Kidney (tissue), 14 donors: ENCODE results near the gene CER1. TPM values are rescaled to one million over a fixed set of nuclear protein-coding genes. Genes with fewer than 3 reads are reported as not detected.

Experiments
- DNase-seq, 5 donors: peaks; one replicate each; pipeline ENCODE4 v3.0.0-alpha.2; 2013 to 2020
- FAIRE-seq: peaks from 2 replicates; lab custom pipeline; 2012; peaks lifted over from hg19 to GRCh38; lab: Jason Lieb, UNC
- H3K27ac ChIP-seq, 2 donors: one replicate each; pipeline ENCODE4 v1.7.0; 2013; ENCODE audit warnings: low read depth in 2 of 2, low read length in 2 of 2, inconsistent platforms in 1 of 2
- H3K27me3 ChIP-seq: one replicate; pipeline ENCODE4 v1.7.1; 2013; ENCODE audit warnings: low read length, inconsistent platforms; ENCODE audit not compliant: control insufficient read depth, insufficient read depth
- H3K36me3 ChIP-seq, 3 donors: one replicate each; pipeline versions ENCODE4 v1.7.0 to v1.7.1; 2013; ENCODE audit warnings: low read length in 3 of 3, control low read depth in 1 of 3, inconsistent platforms in 1 of 3; ENCODE audit not compliant: insufficient read depth in 3 of 3, control insufficient read depth in 2 of 3
- H3K4me1 ChIP-seq, 3 donors: one replicate each; pipeline versions ENCODE4 v1.7.0 to v1.7.1; 2013; ENCODE audit warnings: low read length in 3 of 3, inconsistent platforms in 1 of 3, low read depth in 1 of 3; ENCODE audit not compliant: control insufficient read depth in 2 of 3, insufficient read depth in 2 of 3
- H3K4me3 ChIP-seq, 3 donors: one replicate each; pipeline versions ENCODE4 v1.7.0 to v1.8.1; 2013; ENCODE audit warnings: low read length in 3 of 3, control low read depth in 1 of 3, inconsistent platforms in 1 of 3
- H3K9ac ChIP-seq, 3 donors: one replicate each; pipeline versions ENCODE4 v1.7.0 to v1.7.1; 2013; ENCODE audit warnings: low read length in 3 of 3, control low read depth in 1 of 3, inconsistent platforms in 1 of 3
- H3K9me3 ChIP-seq, 3 donors: one replicate each; pipeline versions ENCODE4 v1.7.0 to v1.7.1; 2013; ENCODE audit warnings: low read length in 3 of 3, control low read depth in 1 of 3, inconsistent platforms in 1 of 3; ENCODE audit not compliant: control insufficient read depth in 2 of 3, insufficient read depth in 1 of 3
- intact Hi-C: fragments of 100-400 bp; cut with DNase I; formaldehyde crosslinking; loops from one replicate; pipeline ENCODE4 v1.11.1; 2022
- polyA plus RNA-seq: library from polyadenylated mRNA; stranded (reverse); fragments of 350-450 nt; fragmentation: Illumina TruSeq; extraction: RNeasy Lipid Tissue Mini Kit (QIAGEN cat#74804); gene quantifications from one replicate; pipeline ENCODE4 v1.2.3, GENCODE V29; 2014; ENCODE audit warnings: low read depth, low replicate concordance; ENCODE audit not compliant: insufficient read depth
- total RNA-seq: library from RNA; stranded (reverse); fragmentation: NEBNext Ultra II Directional; extraction: Animal tissue kit (Norgen Biotek cat#: 25700); gene quantifications from one replicate; pipeline ENCODE4 v1.2.1, GENCODE V29; 2021
- TF ChIP-seq, protein P1 (sequence below): IDR thresholded peaks from 3 replicates; pipeline ENCODE4 v1.5.1; 2012; ENCODE audit warnings: mild to moderate bottlenecking, moderate library complexity, borderline replicate concordance; ENCODE audit not compliant: insufficient read depth; ENCODE audit errors: extremely low read depth
- donor health status: control.
- donor health status: control.
- donor health status: control.
- donor health status: control.
- donor health status: control.
- donor health status: DM: yes; HTN: yes; CAD: no.
- donor health status: Normal renal cell carcinoma (clear cell type).

The CER1 gene
- total and polyA plus RNA-seq, 2 donors from 2014 or later: 0.45 TPM; not detected in 1

GRCh38 chr9:14768405-14769229 lies 46.1 kb upstream of the CER1 start:
- H3K27ac ChIP-seq: no peak overlapping the region
- peak in 4 of 5 donors; percentile 50 to 85 (median 72) for DNase-seq
- H3K27me3 ChIP-seq: no peaks in the 10 kb centered on the region
- intact Hi-C loops: loop anchor here (10.0 kb wide), 1 partner anchor 144 kb away; no protein-coding TSS in a partner anchor
- H3K4me3 ChIP-seq: no peak overlapping the region
- no peak overlapping the region for H3K9ac ChIP-seq
- H3K36me3 ChIP-seq: peaks cover 3 to 9% (median 8%) of the 10 kb centered on the region in 3 donors
- TF ChIP-seq, protein P1, sequence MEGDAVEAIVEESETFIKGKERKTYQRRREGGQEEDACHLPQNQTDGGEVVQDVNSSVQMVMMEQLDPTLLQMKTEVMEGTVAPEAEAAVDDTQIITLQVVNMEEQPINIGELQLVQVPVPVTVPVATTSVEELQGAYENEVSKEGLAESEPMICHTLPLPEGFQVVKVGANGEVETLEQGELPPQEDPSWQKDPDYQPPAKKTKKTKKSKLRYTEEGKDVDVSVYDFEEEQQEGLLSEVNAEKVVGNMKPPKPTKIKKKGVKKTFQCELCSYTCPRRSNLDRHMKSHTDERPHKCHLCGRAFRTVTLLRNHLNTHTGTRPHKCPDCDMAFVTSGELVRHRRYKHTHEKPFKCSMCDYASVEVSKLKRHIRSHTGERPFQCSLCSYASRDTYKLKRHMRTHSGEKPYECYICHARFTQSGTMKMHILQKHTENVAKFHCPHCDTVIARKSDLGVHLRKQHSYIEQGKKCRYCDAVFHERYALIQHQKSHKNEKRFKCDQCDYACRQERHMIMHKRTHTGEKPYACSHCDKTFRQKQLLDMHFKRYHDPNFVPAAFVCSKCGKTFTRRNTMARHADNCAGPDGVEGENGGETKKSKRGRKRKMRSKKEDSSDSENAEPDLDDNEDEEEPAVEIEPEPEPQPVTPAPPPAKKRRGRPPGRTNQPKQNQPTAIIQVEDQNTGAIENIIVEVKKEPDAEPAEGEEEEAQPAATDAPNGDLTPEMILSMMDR: peak; percentile 59
- no peaks in the 10 kb centered on the region for H3K4me1 ChIP-seq
- peak; percentile 23 for FAIRE-seq
- H3K9me3 ChIP-seq: no peaks in the 10 kb centered on the region

DNA sequence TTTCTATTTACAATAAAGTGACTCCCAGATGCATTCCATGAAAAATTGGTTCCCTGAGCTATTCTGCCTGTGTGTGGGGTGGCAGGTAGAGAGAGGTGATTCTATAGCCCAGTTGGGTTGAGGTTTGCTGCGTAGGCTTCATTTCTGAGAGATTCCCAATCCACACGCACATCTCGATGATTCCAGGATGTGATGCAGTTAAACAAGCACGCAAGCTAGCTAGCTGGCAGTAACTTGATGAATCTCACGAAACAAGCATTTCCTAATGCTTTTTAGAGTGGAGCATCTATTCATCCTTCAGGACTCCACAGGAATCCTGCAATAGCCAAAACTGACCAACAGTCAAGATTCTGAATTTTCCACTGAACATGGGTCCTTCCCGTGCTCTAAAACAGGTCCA lies 43.8 kb upstream of the CER1 start:
- FAIRE-seq (no peak), DNase-seq (no peak)
- H3K27ac ChIP-seq: no peak overlapping the region
- H3K9ac ChIP-seq: no peak overlapping the region
- intact Hi-C loops: loop anchor here (10.0 kb wide), 1 partner anchor 141 kb away; no protein-coding TSS in a partner anchor
- no peaks in the 10 kb centered on the region for H3K9me3 ChIP-seq
- H3K4me3 ChIP-seq: no peak overlapping the region
- H3K27me3 ChIP-seq: no peaks in the 10 kb centered on the region
- no peaks in the 10 kb centered on the region for H3K4me1 ChIP-seq
- TF ChIP-seq, protein P1: no peak
- H3K36me3 ChIP-seq: peaks cover 3 to 14% (median 8%) of the 10 kb centered on the region in 3 donors

DNA sequence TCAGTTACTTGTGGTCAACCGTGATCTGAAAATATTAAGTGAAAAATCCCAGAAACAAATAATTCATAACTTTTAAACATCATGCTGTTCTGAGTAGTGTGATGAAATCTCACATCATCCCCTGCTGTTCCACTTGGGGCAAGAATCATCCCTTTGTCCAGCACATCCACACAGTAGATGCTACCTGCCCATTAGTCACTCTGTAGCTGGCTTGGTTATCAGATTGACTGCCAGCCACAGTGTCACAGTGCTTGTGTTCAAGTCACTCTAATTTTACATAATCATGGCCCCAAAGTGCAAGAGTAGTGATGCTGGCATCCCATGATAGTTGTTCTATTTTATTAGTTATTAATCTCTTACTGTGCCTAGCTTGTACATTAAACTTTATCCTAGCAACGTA lies 39.1 kb upstream of the CER1 start:
- H3K27ac ChIP-seq: no peak overlapping the region
- peaks cover 3 to 10% (median 4%) of the 10 kb centered on the region in 3 donors for H3K36me3 ChIP-seq
- intact Hi-C loops: loop anchor here (10.0 kb wide), 1 partner anchor 137 kb away; no protein-coding TSS in a partner anchor
- no peaks in the 10 kb centered on the region for H3K9me3 ChIP-seq
- no peak for FAIRE-seq
- DNase-seq: no peak
- H3K4me1 ChIP-seq: no peaks in the 10 kb centered on the region
- no peak overlapping the region for H3K9ac ChIP-seq
- TF ChIP-seq, protein P1: no peak
- no peak overlapping the region for H3K4me3 ChIP-seq
- no peaks in the 10 kb centered on the region for H3K27me3 ChIP-seq
